SIG-M5 (cell line): Measurements from ENCODE around the gene TNRC6C.
"Not testable (repeated sequence)": the region's sequence is repeated elsewhere in the genome, so short reads cannot be mapped to it uniquely, and the experiment has no call there.

Experiments
- DNase-seq: peaks from one replicate; lab custom pipeline; 2025; lab: John Stamatoyannopoulos, UW

The TNRC6C gene

DNA sequence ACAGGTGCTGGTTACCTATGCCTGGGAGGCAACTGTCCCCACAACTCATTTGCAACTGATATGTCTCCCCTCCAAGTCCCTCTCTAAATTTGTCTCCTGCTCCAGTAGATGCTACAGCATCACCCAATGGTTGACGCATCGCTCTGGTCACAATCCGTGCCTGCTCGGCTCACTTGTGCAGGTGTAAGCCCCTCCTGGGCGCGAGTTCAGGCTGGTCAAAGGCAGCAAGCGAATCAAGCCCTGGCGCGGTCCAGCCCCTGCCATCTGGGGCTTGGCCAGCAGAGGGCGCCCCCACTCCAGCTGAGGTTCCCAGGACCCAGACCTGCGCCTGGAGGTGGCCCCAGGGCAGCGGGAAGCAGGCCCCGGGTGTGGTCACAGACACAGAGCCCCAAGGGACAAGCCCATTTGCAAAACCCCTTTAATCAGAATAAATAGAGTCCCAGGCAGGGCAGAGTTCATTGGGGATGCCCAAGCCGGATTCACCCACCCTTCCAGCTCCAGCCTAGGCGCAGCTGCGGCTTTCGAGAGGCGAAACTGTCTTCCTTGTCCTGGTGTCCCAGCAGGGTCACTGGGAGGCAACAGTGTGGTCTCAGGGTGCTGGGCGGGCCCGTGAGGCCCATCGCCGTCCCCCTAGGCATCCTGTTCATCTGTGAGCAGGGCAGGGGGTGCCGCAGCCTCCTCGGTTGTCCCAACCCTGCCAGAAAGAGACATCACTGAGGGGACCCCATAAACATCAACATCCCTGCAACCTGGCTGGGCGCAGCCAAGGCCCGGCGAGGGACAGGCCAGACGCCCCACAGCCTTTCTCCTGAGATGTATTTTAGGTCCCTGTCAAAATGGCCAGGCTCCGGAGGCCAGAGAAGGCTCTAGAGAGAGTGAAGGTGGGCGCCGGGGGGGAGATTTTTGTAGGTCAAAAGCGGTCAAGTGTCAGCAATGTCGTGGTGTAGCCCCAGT is 154.3 kb downstream of the TNRC6C start:
- DNase-seq, result no peak

- DNase-seq, result no peak
Observed at GRCh38 chr17:78113804-78114785, 155.6 kb downstream of the TNRC6C start.

DNA sequence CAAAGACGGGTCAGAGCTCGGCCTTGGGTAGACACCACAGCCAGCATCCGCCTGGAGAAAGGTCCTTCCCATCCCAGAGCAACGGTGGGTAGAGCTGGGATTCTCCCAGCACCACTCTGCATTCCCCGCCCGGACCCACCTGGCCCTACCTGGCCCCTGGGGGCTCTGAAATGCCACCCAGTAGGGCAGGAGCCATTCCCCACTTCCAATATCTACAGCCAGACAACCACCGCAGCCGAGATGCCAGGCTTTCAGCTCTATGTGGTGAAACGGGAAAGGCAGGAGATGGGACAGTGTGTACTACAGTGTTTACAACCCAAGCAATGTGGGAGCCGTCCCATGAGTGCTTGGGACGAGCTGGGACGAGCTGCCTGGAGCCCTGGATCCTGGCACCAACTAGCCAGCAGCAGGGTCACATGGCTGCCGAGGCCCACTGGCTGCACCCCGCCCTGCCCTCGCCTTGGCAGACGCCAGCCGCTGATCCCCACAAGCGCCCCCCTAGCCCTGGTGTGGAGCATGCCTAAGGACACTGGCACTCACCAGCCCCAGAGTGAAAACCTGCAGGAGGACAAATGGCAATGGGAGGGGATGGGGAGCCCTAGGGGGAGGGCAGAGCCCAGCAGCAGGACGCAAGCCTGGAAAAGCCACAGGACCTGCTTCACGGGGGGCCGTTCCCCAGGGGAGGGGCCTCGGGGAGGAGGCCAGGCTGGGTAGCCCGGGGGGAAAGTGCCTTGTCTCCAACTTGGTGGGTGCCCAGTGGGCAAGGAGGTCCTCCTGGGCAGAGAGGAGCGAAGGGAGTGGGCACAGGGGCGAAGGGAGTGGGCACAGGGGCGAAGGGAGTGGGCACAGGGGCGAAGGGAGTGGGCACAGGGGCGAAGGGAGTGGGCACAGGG is 156.6 kb downstream of the TNRC6C start:
- DNase-seq, result no peak

- not testable (repeated sequence) for DNase-seq
Observed at GRCh38 chr17:78115803-78116202, 157.3 kb downstream of the TNRC6C start.

DNA sequence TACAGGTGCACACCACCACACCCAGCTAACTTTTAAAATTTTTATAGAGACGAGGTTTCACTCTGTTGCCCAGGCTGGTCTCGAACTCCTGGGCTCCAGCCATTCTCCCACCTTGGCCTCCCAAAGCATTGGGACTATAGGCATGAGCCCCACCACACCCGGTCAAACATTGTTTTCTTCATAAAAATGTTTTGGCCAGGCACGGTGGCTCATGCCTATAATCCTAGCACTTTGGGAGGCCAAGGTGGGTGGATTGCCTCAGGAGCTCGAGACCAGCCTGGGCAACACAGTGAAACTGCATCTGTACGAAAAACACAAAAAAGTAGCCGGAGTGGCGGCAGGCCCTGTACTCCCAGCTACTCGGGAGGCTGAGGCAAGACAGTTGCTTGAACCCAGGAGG is 157.9 kb downstream of the TNRC6C start:
- no peak for DNase-seq

GRCh38 chr17:78117027-78117981 is 158.8 kb downstream of the TNRC6C start:
- no peak for DNase-seq

- no peak for DNase-seq
Observed at GRCh38 chr17:78118801-78119241, 160.3 kb downstream of the TNRC6C start.

DNA sequence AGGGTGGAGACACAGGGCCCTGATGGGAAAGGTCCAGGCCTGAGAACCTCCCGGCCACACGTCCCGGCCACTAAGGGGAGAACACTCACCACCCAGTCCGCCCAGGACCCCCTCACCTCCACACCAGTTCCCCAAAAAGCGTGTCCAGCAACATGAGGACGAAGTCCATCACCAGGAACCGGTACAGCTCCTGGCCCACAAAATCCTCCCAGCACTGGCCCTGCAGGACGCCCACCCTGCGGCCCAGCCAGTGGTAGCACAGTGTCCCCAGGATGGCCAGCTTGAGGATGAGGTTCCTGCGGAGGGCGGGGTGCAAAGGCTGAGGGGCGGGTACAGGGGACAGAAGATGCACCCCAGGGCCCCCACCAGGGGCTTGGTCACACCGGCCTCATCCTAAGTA is 162.0 kb downstream of the TNRC6C start:
- DNase-seq, result no peak

- no peak for DNase-seq
Observed at GRCh38 chr17:78120971-78121800, 162.7 kb downstream of the TNRC6C start.

DNA sequence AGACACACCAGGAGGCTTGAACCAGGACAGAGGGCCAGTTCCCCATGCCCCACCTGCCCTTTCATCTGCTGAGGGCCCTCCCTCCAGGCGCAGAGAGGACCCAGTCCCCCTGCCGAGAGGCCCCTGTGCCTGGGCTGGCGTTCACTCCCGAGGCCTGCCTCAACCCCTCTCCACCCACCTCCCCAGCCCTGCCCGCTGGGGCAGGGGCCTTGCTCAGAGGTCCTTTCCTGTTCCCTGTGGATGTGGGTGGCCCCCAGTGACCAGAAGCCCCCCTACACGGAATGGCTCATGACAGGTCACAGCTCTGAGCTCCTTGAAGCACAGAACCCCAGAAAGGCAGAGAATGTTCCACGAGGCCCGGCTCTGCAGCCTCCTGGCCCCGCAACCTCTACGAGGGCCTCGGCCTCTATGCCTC is 163.3 kb downstream of the TNRC6C start:
- no peak for DNase-seq

DNA sequence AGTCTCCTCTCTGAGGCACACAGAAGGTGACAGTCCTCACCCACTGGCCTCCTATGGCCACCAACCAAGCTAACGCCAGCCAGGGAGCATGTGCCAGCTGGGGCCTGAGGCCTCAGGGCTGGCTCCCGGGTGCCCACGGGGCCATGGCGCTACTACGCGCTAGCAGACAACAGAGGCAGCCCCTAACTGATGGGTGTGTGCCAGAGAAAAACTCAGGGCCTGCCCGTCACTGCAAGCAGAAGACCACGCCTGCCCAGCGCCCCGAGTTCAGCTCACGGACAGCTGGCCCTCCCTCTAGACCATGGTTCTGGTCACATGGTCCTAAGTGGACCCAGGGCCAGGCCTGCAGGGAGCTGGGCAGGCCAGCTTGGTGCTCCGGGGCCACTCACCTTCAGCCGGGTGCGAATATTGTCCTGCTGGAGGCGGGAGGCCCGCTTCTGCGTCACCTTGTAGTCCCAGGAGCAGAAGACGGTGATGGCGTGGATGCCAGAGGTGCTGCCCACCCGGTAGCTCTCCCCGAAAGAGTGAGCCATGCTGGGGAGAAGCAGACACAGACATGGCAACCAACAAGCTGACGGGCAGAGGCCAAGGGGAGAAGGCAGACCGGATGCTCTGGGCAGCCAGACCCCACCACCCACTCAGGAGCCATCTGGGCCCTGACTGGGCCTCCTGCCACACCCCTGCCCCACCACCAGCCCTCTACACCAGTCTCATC is 163.9 kb downstream of the TNRC6C start:
- no peak for DNase-seq

GRCh38 chr17:78122931-78123249 is 164.4 kb downstream of the TNRC6C start:
- no peak for DNase-seq

DNA sequence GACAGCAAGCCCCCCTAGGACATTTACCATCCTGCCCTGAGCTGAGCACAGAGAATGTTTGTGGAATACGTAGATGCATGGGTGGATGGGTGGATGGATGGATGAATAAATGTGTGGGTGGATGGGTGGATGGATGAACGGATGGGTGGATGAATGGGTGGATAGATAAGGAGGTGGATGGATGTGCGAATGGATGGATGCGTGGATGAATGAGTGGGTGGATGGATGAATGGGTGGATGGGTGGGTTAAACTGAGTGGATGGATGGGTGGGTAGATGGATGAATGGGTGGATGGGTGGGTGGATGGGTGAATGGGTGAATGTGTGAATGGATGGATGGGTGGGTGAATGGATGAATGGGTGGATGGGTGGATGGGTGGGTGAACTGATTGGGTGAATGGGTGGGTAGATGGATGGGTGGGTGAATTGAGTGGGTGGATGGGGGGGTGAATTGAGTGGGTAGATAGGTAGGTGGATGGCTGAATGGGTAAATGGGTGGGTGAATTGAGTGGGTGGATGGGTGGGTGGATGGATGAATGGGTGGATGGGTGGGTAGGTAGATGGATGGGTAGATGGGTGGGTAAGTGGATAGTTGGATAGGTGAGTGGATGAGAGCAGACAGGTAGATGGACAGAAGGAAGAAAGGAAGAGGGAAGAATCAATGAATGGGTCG is 164.9 kb downstream of the TNRC6C start:
- DNase-seq, result no peak

DNA sequence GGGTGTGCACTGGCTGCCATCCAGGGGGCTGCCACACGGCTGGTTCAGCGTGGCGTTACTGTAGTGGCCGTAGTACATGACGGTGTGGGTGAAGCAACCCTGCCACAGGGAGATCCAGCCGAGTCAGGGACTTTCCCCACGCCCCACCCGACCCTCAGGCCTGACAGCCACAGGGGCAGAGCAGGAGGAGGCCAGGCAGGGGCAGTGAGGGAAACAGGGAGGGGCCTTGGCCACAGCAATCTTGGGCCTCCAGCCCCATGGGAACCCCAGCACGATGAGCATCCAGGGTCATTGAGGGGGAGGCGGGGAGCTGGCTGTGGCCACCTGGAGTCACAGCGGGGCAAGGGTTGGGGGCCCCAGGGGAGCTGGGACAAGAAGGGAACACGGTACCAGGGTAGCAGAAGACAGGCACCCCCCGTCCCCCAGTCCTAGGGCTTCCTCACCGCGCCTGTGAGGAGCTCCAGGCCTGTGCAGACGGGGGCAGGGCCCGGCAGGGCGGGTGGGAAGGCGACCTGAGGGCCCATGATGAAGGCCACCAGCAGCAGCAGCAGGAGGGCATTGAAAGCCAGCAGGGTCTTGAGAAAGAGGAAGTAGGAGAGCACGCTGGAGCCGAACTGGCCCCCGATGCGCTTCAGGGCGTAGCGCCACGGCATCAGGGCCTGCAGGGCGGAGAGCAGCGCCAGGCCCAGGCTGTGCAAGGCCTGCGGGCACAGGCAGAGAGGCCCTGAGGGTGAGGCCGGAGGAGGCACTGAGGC is 165.8 kb downstream of the TNRC6C start:
- no peak for DNase-seq

DNA sequence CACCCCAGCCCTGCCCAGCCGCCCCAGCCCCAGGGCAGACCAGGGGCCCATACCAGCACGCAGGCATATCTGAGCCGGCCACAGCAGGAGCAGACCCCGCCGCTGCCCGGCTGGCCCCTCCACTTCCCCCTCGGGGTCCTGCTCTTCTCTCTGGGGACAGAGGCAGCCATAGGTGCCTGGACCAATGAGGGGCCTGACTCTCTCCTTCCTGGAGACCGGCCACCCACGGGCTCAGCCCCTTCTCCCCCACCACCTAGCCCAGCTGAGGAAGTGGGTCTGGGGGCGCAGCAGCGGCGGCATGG is 166.3 kb downstream of the TNRC6C start:
- no peak for DNase-seq

DNA sequence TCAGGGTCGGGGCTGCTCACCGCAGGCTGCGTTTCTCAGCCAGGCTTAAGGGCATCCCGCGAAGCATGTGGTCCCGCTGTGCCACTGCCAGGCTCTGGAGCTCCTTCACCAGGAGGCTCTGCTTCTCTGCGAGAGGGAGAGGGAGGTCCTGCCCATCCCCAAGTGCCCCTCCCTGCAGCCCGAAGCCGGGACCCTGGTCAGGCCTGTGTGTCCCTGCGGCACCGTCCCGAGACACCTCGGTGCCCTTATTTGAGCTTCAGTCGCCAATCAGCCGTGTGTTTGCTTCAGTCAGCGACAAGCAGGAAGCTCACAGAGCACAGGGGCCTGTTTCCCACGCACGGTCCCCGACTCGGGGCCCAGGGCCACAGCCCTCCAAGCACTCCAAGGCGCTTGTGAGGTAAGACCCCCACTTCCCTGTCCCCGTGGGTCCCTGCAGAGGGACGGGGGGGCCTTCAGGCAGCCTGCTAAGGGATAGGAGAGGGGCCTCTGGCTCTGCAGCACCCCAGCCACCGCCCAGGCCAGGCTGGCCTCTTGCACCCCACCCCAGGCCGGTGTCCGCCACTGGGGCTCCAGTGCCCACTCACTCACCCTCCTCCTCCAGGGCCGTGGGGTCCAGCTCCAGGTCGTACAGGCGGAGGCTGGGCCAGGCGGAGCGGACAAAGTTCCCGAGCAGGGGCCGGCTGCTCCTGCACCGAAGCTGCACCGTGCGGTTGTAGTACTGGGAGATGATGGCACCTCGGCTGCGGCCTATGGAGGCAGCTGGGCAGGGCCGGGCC is 166.8 kb downstream of the TNRC6C start:
- no peak for DNase-seq
